GM21529 (cell line): ENCODE results near the gene FAM98C.
"Not testable (repeated sequence)": the region's sequence is repeated elsewhere in the genome, so short reads cannot be mapped to it uniquely, and the experiment has no call there.

Experiments used
- ATAC-seq: cut with Tn5 transposase; IDR thresholded peaks from one replicate; pipeline ENCODE4 v1.9.1; 2021; ENCODE audit not compliant: unreplicated experiment

Gene FAM98C

GRCh38 chr19:38402967-38403674 is at the start of gene FAM98C:
Gene FAM98C (plus strand): TSS chr19:38403093. CDS start chr19:38403154, 61 bp downstream.
- ATAC-seq, result peak; percentile 88

- ATAC-seq, result no peak
Observed at GRCh38 chr19:38355728-38356725, 46.9 kb upstream of the FAM98C start.

GRCh38 chr19:38358071-38358470 is 44.8 kb upstream of the FAM98C start:
- ATAC-seq, result no peak

- ATAC-seq, result no peak
Observed at GRCh38 chr19:38359242-38360021, 43.5 kb upstream of the FAM98C start.

GRCh38 chr19:38360351-38360750 is 42.5 kb upstream of the FAM98C start:
- ATAC-seq, result no peak

GRCh38 chr19:38360839-38361631 is 41.9 kb upstream of the FAM98C start:
- no peak for ATAC-seq

GRCh38 chr19:38361633-38362075 is 41.2 kb upstream of the FAM98C start:
- peak; percentile 53 for ATAC-seq

- peak; percentile 57 for ATAC-seq
Observed at GRCh38 chr19:38362076-38362945, 40.6 kb upstream of the FAM98C start.

GRCh38 chr19:38362946-38363688 is 39.8 kb upstream of the FAM98C start:
- ATAC-seq, result not testable (repeated sequence)

- no peak for ATAC-seq
Observed at GRCh38 chr19:38367041-38367440, 35.9 kb upstream of the FAM98C start.

GRCh38 chr19:38369584-38369983 is 33.3 kb upstream of the FAM98C start:
- ATAC-seq, result no peak

- no peak for ATAC-seq
Observed at GRCh38 chr19:38370299-38370698, 32.6 kb upstream of the FAM98C start.

GRCh38 chr19:38371081-38371480 is 31.8 kb upstream of the FAM98C start:
- no peak for ATAC-seq

GRCh38 chr19:38373907-38374331 is 29.0 kb upstream of the FAM98C start:
- ATAC-seq, result no peak

GRCh38 chr19:38374332-38375097 is 28.4 kb upstream of the FAM98C start, which contains the start of gene PSMD8:
Gene PSMD8 (plus strand): TSS chr19:38374571. CDS start chr19:38374602, 31 bp downstream.
- ATAC-seq, result peak; percentile 93

GRCh38 chr19:38375098-38375493 is 27.8 kb upstream of the FAM98C start:
- ATAC-seq, result no peak

GRCh38 chr19:38375748-38376147 is 27.1 kb upstream of the FAM98C start:
- no peak for ATAC-seq

GRCh38 chr19:38376576-38376975 is 26.3 kb upstream of the FAM98C start:
- no peak for ATAC-seq
